ENCODE results near the gene CAMK1D.

GRCh38 chr10:12841426-12841825, 492.1 kb downstream of the CAMK1D start:
- no peak for TF ChIP-seq RELA (CRISPR knock-in tag; IDR thresholded peaks at IDR 0.05; ENCODE audit: borderline replicate concordance)
- no peak for TF ChIP-seq ZBTB21 (CRISPR knock-in tag; IDR thresholded peaks at IDR 0.05; ENCODE audit: borderline replicate concordance)
- TF ChIP-seq STAT6 (CRISPR knock-in tag; conservative IDR thresholded peaks at IDR 0.05; ENCODE audit: low read depth), result no peak

Data from WTC11 (cell line).